PC-3 (cell line): ENCODE measurements around the gene MTMR4. TPM values are rescaled to one million over a fixed set of nuclear protein-coding genes. Genes with fewer than 3 reads are reported as not detected.

ENCODE experiments used
- ATAC-seq: fragments of 200-7000 bp; cut with Tn5 transposase; 2 replicates; pipeline ENCODE4 v1.9.1; 2020; ENCODE audit warnings: mild to moderate bottlenecking, moderate library complexity
- Bru-seq: library from RNA; stranded (reverse); fragments of 400-500 nt; gene quantifications from one replicate; lab custom pipeline; 2021; lab: Mats Ljungman, UMichigan
- BruChase-seq, 2 experiments: library from RNA; stranded (reverse); fragments of 400-500 nt; gene quantifications; one replicate each; lab custom pipeline; 2021; lab: Mats Ljungman, UMichigan
- BruUV-seq: library from RNA; stranded (reverse); fragments of 400-500 nt; replicated peaks from 2 replicates; lab custom pipeline; 2021; lab: Mats Ljungman, UMichigan
- CTCF ChIA-PET: fragments of 300-600 bp; sonication (Branson Sonifier 250); formaldehyde crosslinking; loops from one replicate; lab custom pipeline; 2022; ENCODE audit warnings: antibody characterized with exemption; lab: Charles Lee
- POLR2A ChIA-PET: fragments of 300-600 bp; sonication (Branson Sonifier 250); formaldehyde crosslinking; loops from one replicate; lab custom pipeline; 2022; ENCODE audit warnings: antibody characterized with exemption; ENCODE audit not compliant: unreplicated experiment; lab: Charles Lee
- DNase-seq: peaks from one replicate; pipeline ENCODE4 v3.0.0-alpha.2; 2015
- H2AFZ ChIP-seq: fragments of 300-600 bp; sonication (generic); 2 replicates; pipeline ENCODE4 v1.6.0; 2016; ENCODE audit warnings: antibody characterized with exemption, low read length
- H3F3A ChIP-seq: fragments of 300-600 bp; sonication (generic); one replicate; pipeline ENCODE4 v1.6.0; 2017; ENCODE audit warnings: antibody characterized with exemption, low read length, control low read depth, mild to moderate bottlenecking; ENCODE audit not compliant: unreplicated experiment
- H3K27ac ChIP-seq: fragments of 300-600 bp; sonication (generic); 2 replicates; pipeline ENCODE4 v1.5.1; 2016; ENCODE audit warnings: mild to moderate bottlenecking, low read length
- H3K27me3 ChIP-seq: fragments of 300-600 bp; sonication (generic); 2 replicates; pipeline ENCODE4 v1.6.1; 2016; ENCODE audit warnings: low read length, mixed read lengths
- H3K36me3 ChIP-seq: fragments of 300-600 bp; sonication (generic); 2 replicates; pipeline ENCODE4 v1.6.1; 2016; ENCODE audit warnings: low read depth, mixed run types, low read length, mixed read lengths
- H3K4me1 ChIP-seq: fragments of 300-600 bp; sonication (generic); 2 replicates; pipeline ENCODE4 v1.5.1; 2016; ENCODE audit warnings: low read length; ENCODE audit not compliant: insufficient read depth
- H3K4me2 ChIP-seq: fragments of 300-600 bp; sonication (generic); 2 replicates; pipeline ENCODE4 v1.6.0; 2016; ENCODE audit warnings: low read length
- H3K4me3 ChIP-seq: fragments of 300-600 bp; sonication (generic); 2 replicates; pipeline ENCODE4 v1.5.1; 2016; ENCODE audit warnings: mild to moderate bottlenecking, low read length, mixed read lengths
- H3K79me2 ChIP-seq: fragments of 300-600 bp; sonication (generic); 2 replicates; pipeline ENCODE4 v1.6.1; 2017; ENCODE audit warnings: low read length, mixed read lengths
- H3K9ac ChIP-seq: fragments of 300-600 bp; sonication (generic); 2 replicates; pipeline ENCODE4 v1.6.0; 2016; ENCODE audit warnings: mild to moderate bottlenecking, low read length
- H3K9me2 ChIP-seq: fragments of 300-600 bp; sonication (generic); replicated peaks from 2 replicates; pipeline ENCODE4 v1.6.1; 2016; ENCODE audit warnings: mixed run types, low read length, mixed read lengths
- H3K9me3 ChIP-seq: fragments of 300-600 bp; sonication (generic); 2 replicates; pipeline ENCODE4 v1.6.1; 2016; ENCODE audit warnings: low read length, mixed read lengths
- H4K20me1 ChIP-seq: fragments of 300-600 bp; sonication (generic); 2 replicates; pipeline ENCODE4 v1.6.1; 2016; ENCODE audit warnings: low read length, mixed read lengths
- EZH2 ChIP-seq: fragments of 300-600 bp; sonication (generic); IDR thresholded peaks from one replicate; pipeline ENCODE4 v1.6.1; 2017; ENCODE audit warnings: antibody characterized with exemption, mild to moderate bottlenecking, low read length; ENCODE audit not compliant: unreplicated experiment
- EZH2phosphoT487 ChIP-seq: fragments of 300-600 bp; sonication (generic); IDR thresholded peaks from 2 replicates; pipeline ENCODE4 v1.6.1; 2018; ENCODE audit warnings: mild to moderate bottlenecking, antibody characterized with exemption, low read length, borderline replicate concordance
- intact Hi-C: fragments of 100-400 bp; cut with micrococcal nuclease; formaldehyde crosslinking; loops from 2 replicates; pipeline ENCODE4 v1.9.0; 2023
- long read RNA-seq: library from polyadenylated mRNA; unstranded; transcript quantifications from one replicate; pipeline ENCODE4 v2.0.0, GENCODE V29; 2021; ENCODE audit not compliant: unreplicated experiment
- total RNA-seq: library from RNA; depleted of rRNA; stranded (reverse); fragments of >200 nt; gene quantifications from 2 replicates; pipeline ENCODE4 v1.2.3, GENCODE V29; 2014; rRNA removed
- TF ChIP-seq, protein P1 (sequence below): fragments of 300-600 bp; sonication (generic); conservative IDR thresholded peaks from 2 replicates; pipeline ENCODE4 v1.5.1; 2017; ENCODE audit warnings: antibody characterized with exemption, low read depth, mild to moderate bottlenecking, low read length

The MTMR4 gene
- 48.7 and 57.2 TPM in 2 replicates for total RNA-seq
- percentile 92 among the genes with signal in this experiment for Bru-seq, nascent RNA
- BruChase-seq, experiment 1, labeled RNA remaining after a 6-hour chase: percentile 95 among the genes with signal in this experiment
- BruChase-seq, experiment 2, labeled RNA remaining after a 2-hour chase: percentile 95 among the genes with signal in this experiment
- long read RNA-seq, full-length matches to known transcripts: 14 of 398 reads
- long read RNA-seq, partial matches to known transcripts: 345 of 398 reads
- long read RNA-seq, other reads (novel, unspliced or antisense): 39 of 398 reads

DNA sequence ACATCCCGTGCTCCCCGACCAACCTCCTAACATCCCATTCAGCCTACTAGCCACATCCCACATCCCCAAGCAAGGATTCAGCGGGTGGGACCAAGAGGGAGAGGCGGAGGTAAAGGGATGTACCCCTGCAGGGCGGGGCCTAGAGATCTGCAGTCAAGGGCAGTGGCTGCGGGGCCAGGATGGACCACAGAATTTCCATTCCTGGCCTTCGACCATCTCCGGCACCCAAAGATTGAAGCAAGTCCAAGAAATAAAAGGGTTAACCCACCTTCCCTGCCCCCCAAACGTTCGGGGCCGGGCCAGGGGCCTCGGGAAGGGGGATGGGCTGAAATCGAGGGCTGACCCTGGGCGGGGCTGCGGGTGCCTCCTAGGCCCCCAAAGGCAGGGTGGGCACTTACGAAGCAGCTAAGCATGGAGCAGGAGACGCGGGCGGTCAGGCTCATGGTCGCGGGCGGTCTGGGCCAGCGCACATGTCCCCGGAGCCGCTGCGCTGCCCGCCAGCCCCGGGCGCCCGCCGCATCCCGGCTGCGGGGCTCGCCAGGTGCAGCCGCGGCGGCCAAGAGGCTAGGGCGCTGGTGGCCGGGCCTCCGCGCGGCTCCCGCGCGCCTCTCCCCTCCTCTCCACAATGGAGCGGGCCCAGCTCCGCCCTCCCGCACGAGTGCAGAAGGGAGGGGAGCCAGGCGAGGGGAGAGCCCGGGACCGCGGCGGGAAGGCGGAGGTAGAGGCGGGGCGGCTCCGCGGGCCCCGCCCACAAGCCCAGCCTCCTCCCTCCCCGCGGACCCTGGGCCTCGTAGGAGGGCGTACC is at the start of gene MTMR4:
MTMR4 (minus strand) TSS at position 674 of the 805 bp plus-strand sequence; CDS start at position 443, 231 bp downstream.
- H3K79me2 ChIP-seq: peaks cover 11% of the 10 kb centered on the region
- BruUV-seq: no TSS peak
- H3K27me3 ChIP-seq: no peaks in the 10 kb centered on the region
- no peaks in the 10 kb centered on the region for H3K9me3 ChIP-seq
- H2AFZ ChIP-seq: peak within 1 kb of the TSS; percentile 84
- peaks cover 20% of the 10 kb centered on the region for H3K4me1 ChIP-seq
- peak; percentile 87 for DNase-seq
- H4K20me1 ChIP-seq: no peaks in the 10 kb centered on the region
- POLR2A ChIA-PET: interaction anchor here (0.6 kb wide), 3 partner anchors 24 to 452 kb away, joined by 3 to 4 read pairs (median 4); no protein-coding TSS in a partner anchor
- no peak within 1 kb of the TSS for H3K27ac ChIP-seq
- H3K9me2 ChIP-seq: no peaks in the 10 kb centered on the region
- CTCF ChIA-PET: interaction anchor here (0.7 to 0.9 kb wide), 2 partner anchors 197 to 478 kb away, joined by 3 to 4 read pairs; no protein-coding TSS in a partner anchor
- intact Hi-C loops: loop anchor here (10.0 kb wide), 1 partner anchor 159 kb away; the partner anchor contains the start of gene SUPT4H1
- H3F3A ChIP-seq: no peaks in the 10 kb centered on the region
- peak within 1 kb of the TSS; percentile 74 for H3K4me3 ChIP-seq
- TF ChIP-seq, protein P1, sequence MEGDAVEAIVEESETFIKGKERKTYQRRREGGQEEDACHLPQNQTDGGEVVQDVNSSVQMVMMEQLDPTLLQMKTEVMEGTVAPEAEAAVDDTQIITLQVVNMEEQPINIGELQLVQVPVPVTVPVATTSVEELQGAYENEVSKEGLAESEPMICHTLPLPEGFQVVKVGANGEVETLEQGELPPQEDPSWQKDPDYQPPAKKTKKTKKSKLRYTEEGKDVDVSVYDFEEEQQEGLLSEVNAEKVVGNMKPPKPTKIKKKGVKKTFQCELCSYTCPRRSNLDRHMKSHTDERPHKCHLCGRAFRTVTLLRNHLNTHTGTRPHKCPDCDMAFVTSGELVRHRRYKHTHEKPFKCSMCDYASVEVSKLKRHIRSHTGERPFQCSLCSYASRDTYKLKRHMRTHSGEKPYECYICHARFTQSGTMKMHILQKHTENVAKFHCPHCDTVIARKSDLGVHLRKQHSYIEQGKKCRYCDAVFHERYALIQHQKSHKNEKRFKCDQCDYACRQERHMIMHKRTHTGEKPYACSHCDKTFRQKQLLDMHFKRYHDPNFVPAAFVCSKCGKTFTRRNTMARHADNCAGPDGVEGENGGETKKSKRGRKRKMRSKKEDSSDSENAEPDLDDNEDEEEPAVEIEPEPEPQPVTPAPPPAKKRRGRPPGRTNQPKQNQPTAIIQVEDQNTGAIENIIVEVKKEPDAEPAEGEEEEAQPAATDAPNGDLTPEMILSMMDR: no peak
- TF ChIP-seq EZH2phosphoT487 (no peak), EZH2 (no peak)
- H3K36me3 ChIP-seq: peaks cover 7% of the 10 kb centered on the region; the same call in 1 of the 2 replicates
- peak within 1 kb of the TSS; percentile 82 for H3K4me2 ChIP-seq
- peak within 1 kb of the TSS; percentile 75 for H3K9ac ChIP-seq
- ATAC-seq: peak; percentile 26

DNA sequence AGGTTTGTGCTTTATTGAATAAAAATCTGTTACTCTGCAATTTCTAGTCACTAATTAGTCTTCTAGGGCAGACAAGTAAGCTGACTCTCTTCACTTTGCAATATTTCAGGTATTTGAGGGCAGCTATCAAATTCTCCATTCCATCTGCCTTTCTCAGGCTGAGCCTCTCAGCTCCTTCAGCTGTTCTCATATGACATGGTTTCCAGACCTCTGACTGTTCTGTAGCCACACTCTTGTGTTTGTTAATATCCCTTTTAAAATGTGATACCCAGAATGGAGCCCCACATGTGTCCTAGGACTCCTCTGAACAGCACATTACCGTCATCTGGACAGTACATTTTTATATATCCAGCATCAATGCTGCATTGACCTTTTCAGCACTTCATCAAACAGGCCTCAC is 46.1 kb upstream of the MTMR4 start:
- POLR2A ChIA-PET: no interaction called here
- H3K27me3 ChIP-seq: peaks cover 18% of the 10 kb centered on the region; the same call in 1 of the 2 replicates
- H3K27ac ChIP-seq: no peak overlapping the region
- no peaks in the 10 kb centered on the region for H4K20me1 ChIP-seq
- intact Hi-C loops: no loop called here
- no peaks in the 10 kb centered on the region for H3K4me1 ChIP-seq
- no peak overlapping the region for H3K4me3 ChIP-seq
- ATAC-seq (no peak), DNase-seq (no peak)
- H3K79me2 ChIP-seq: no peaks in the 10 kb centered on the region
- BruUV-seq: no TSS peak
- no peaks in the 10 kb centered on the region for H3K36me3 ChIP-seq
- CTCF ChIA-PET: interaction anchor here (0.5 kb wide), 1 partner anchor 98 kb away, joined by 3 read pairs; no protein-coding TSS in a partner anchor
- H3F3A ChIP-seq: no peaks in the 10 kb centered on the region
- H2AFZ ChIP-seq: no peak overlapping the region
- H3K9me3 ChIP-seq: no peaks in the 10 kb centered on the region
- no peak overlapping the region for H3K4me2 ChIP-seq
- H3K9ac ChIP-seq: no peak overlapping the region
- H3K9me2 ChIP-seq: no peaks in the 10 kb centered on the region
- TF ChIP-seq, protein P1: no peak
- TF ChIP-seq EZH2 (no peak), EZH2phosphoT487 (no peak)
